GM06990 (cell line): ENCODE measurements around the gene CCDC27.

Experiments
- DNase-seq: peaks from one replicate; pipeline ENCODE4 v3.0.0-alpha.2; 2011; ENCODE audit not compliant: insufficient read length; ENCODE audit errors: extremely low read depth
- H3K27me3 ChIP-seq: replicated peaks from 2 replicates; pipeline ENCODE4 v1.6.0; 2011; ENCODE audit warnings: low read length; ENCODE audit not compliant: control insufficient read depth, insufficient read depth
- H3K36me3 ChIP-seq: 2 replicates; pipeline ENCODE4 v1.5.1; 2011; ENCODE audit warnings: low read length; ENCODE audit not compliant: control insufficient read depth, insufficient read depth
- H3K4me3 ChIP-seq: replicated peaks from 2 replicates; pipeline ENCODE4 v1.5.1; 2011; ENCODE audit warnings: low read depth, mild to moderate bottlenecking, control low read depth, low read length
- CTCF ChIP-seq: IDR thresholded peaks from 2 replicates; pipeline ENCODE4 v1.5.1; 2011; ENCODE audit warnings: low read length, control low read depth, mild to moderate bottlenecking, inconsistent platforms; ENCODE audit not compliant: insufficient read depth, poor library complexity, severe bottlenecking

Gene CCDC27

GRCh38 chr1:3779265-3779911, 27.1 kb downstream of the CCDC27 start:
- no peak overlapping the region for H3K4me3 ChIP-seq
- no peak for TF ChIP-seq CTCF
- no peak for DNase-seq
- H3K36me3 ChIP-seq: peaks cover 23% of the 10 kb centered on the region
- no peaks in the 10 kb centered on the region for H3K27me3 ChIP-seq

GRCh38 chr1:3779912-3780416, 27.7 kb downstream of the CCDC27 start:
- no peaks in the 10 kb centered on the region for H3K27me3 ChIP-seq
- no peak for DNase-seq
- peaks cover 26% of the 10 kb centered on the region for H3K36me3 ChIP-seq
- TF ChIP-seq CTCF: no peak
- no peak overlapping the region for H3K4me3 ChIP-seq

- Histone ChIP-seq H3K4me3 (no peak overlapping the region), H3K27me3 (no peaks in the 10 kb centered on the region), H3K36me3 (peaks cover 28% of the 10 kb centered on the region)
- no peak for TF ChIP-seq CTCF
- DNase-seq: no peak
Measured at GRCh38 chr1:3780901-3781300, 28.7 kb downstream of the CCDC27 start.

- no peak for TF ChIP-seq CTCF
- H3K36me3 ChIP-seq: peaks cover 39% of the 10 kb centered on the region
- no peak overlapping the region for H3K4me3 ChIP-seq
- no peaks in the 10 kb centered on the region for H3K27me3 ChIP-seq
- no peak for DNase-seq
Measured at GRCh38 chr1:3783651-3784474, 31.6 kb downstream of the CCDC27 start.

- Histone ChIP-seq H3K27me3 (no peaks in the 10 kb centered on the region), H3K36me3 (peaks cover 35% of the 10 kb centered on the region), H3K4me3 (no peak overlapping the region)
- DNase-seq: no peak
- no peak for TF ChIP-seq CTCF
Measured at GRCh38 chr1:3785045-3785444, 32.8 kb downstream of the CCDC27 start.
